ENCODE measurements around the gene PEF1.

PEF1 gene

GRCh38 chr1:31652891-31653499 lies 8.3 kb upstream of the PEF1 start:
- no peak for DNase-seq

- no peak for DNase-seq
Observed at GRCh38 chr1:31651766-31652165, 7.1 kb upstream of the PEF1 start.

- DNase-seq = no peak
Observed at GRCh38 chr1:31651089-31651420, 6.4 kb upstream of the PEF1 start.

GRCh38 chr1:31650161-31651088 lies 5.7 kb upstream of the PEF1 start:
- no peak for DNase-seq

- DNase-seq = no peak
Observed at GRCh38 chr1:31648641-31649357, 4.1 kb upstream of the PEF1 start.

GRCh38 chr1:31648190-31648589 lies 3.5 kb upstream of the PEF1 start:
- DNase-seq = no peak

- DNase-seq = no peak
Observed at GRCh38 chr1:31647106-31647505, 2.4 kb upstream of the PEF1 start.

GRCh38 chr1:31646259-31646960 lies 1.7 kb upstream of the PEF1 start:
- no peak for DNase-seq

GRCh38 chr1:31645274-31645568 lies 545 bp upstream of the PEF1 start:
- DNase-seq = no peak

- DNase-seq = peak in 1 of 2 donors; percentile 53
Observed at GRCh38 chr1:31643976-31644559, 608 bp downstream of the PEF1 start.

- no peak for DNase-seq
Observed at GRCh38 chr1:31642897-31643296, 1.8 kb downstream of the PEF1 start.

GRCh38 chr1:31642366-31642765 lies 2.3 kb downstream of the PEF1 start:
- no peak for DNase-seq

- DNase-seq = no peak
Observed at GRCh38 chr1:31640964-31641363, 3.7 kb downstream of the PEF1 start.

GRCh38 chr1:31640179-31640578 lies 4.5 kb downstream of the PEF1 start:
- DNase-seq = no peak

GRCh38 chr1:31639543-31639942 lies 5.1 kb downstream of the PEF1 start:
- DNase-seq = no peak

- DNase-seq = no peak
Observed at GRCh38 chr1:31637915-31638673, 6.6 kb downstream of the PEF1 start.

GRCh38 chr1:31633117-31633516 lies 11.6 kb downstream of the PEF1 start:
- peak in 1 of 2 donors; percentile 16 for DNase-seq

- no peak for DNase-seq
Observed at GRCh38 chr1:31632649-31633048, 12.0 kb downstream of the PEF1 start.

GRCh38 chr1:31628931-31629556 lies 15.6 kb downstream of the PEF1 start:
- no peak for DNase-seq

- no peak for DNase-seq
Observed at GRCh38 chr1:31627930-31628559, 16.6 kb downstream of the PEF1 start.

- no peak for DNase-seq
Observed at GRCh38 chr1:31627301-31627929, 17.3 kb downstream of the PEF1 start.
